HepG2 (cell line): ENCODE data around the gene CGB3. TPM values are rescaled to one million over a fixed set of nuclear protein-coding genes. Genes with fewer than 3 reads are reported as not detected.
A peak's percentile ranks its signal among the peaks of the same experiment; 100 is the strongest.

Experiments used
- CBX1 ChIP-seq: IDR thresholded peaks from one replicate; pipeline ENCODE4 v1.6.1; 2016; ENCODE audit warnings: antibody characterized with exemption, low read depth
- EED ChIP-seq: sonication (generic); formaldehyde crosslinking; IDR thresholded peaks from 2 replicates; pipeline ENCODE4 v1.5.0; 2020; ENCODE audit warnings: mild to moderate bottlenecking, missing genetic modification reagents
- FOXK2 ChIP-seq: fragments of 450-650 bp; IDR thresholded peaks from 2 replicates; pipeline ENCODE4 v1.6.1; 2016
- GFI1 ChIP-seq: sonication (generic); formaldehyde crosslinking; IDR thresholded peaks from 2 replicates; pipeline ENCODE4 v1.5.0; 2020; ENCODE audit warnings: missing genetic modification reagents, mild to moderate bottlenecking, borderline replicate concordance
- HMG20A ChIP-seq: IDR thresholded peaks from 2 replicates; pipeline ENCODE4 v1.6.1; 2016; ENCODE audit warnings: borderline replicate concordance
- HNRNPK ChIP-seq: fragments of 200-400 bp; formaldehyde crosslinking; IDR thresholded peaks from 2 replicates; pipeline ENCODE4 v1.6.1; 2018; ENCODE audit warnings: low read length, low read depth, moderate library complexity, mild to moderate bottlenecking; ENCODE audit not compliant: poor library complexity, severe bottlenecking
- HNRNPUL1 ChIP-seq: fragments of 200-400 bp; formaldehyde crosslinking; IDR thresholded peaks from 2 replicates; pipeline ENCODE4 v1.6.1; 2017; ENCODE audit warnings: low read depth, mild to moderate bottlenecking, low read length, moderate library complexity
- KMT2B ChIP-seq: IDR thresholded peaks from 2 replicates; pipeline ENCODE4 v1.6.1; 2016; ENCODE audit warnings: missing genetic modification reagents, missing compliant biosample characterization
- MED8 ChIP-seq: sonication (generic); formaldehyde crosslinking; IDR thresholded peaks from 2 replicates; pipeline ENCODE4 v1.8.1; 2023; ENCODE audit warnings: mild to moderate bottlenecking, missing genetic modification reagents; ENCODE audit not compliant: insufficient replicate concordance
- MTA1 ChIP-seq: sonication (generic); formaldehyde crosslinking; IDR thresholded peaks from 2 replicates; pipeline ENCODE4 v1.4.0; 2020; ENCODE audit warnings: missing genetic modification reagents, mild to moderate bottlenecking, borderline replicate concordance
- ONECUT2 ChIP-seq: sonication (generic); formaldehyde crosslinking; IDR thresholded peaks from 2 replicates; pipeline ENCODE4 v1.4.0; 2020; ENCODE audit warnings: missing genetic modification reagents
- POGK ChIP-seq: sonication (generic); formaldehyde crosslinking; conservative IDR thresholded peaks from 2 replicates; pipeline ENCODE4 v1.8.0; 2022; ENCODE audit warnings: mild to moderate bottlenecking, moderate library complexity, missing genetic modification reagents
- RAD51 ChIP-seq: fragments of 450-650 bp; IDR thresholded peaks from 2 replicates; pipeline ENCODE4 v1.6.1; 2016; ENCODE audit warnings: borderline replicate concordance
- RNF219 ChIP-seq: sonication (generic); formaldehyde crosslinking; IDR thresholded peaks from 2 replicates; pipeline ENCODE4 v1.5.0; 2020; ENCODE audit warnings: mild to moderate bottlenecking, missing genetic modification reagents
- SMAD1 ChIP-seq: sonication (generic); formaldehyde crosslinking; IDR thresholded peaks from 2 replicates; pipeline ENCODE4 v1.4.0; 2020; ENCODE audit warnings: missing genetic modification reagents, low read depth, mild to moderate bottlenecking, borderline replicate concordance
- ZNF136 ChIP-seq: sonication (generic); formaldehyde crosslinking; IDR thresholded peaks from 2 replicates; pipeline ENCODE4 v1.8.1; 2022; ENCODE audit warnings: low read depth, mild to moderate bottlenecking, moderate library complexity, missing genetic modification reagents
- ZNF251 ChIP-seq: sonication (generic); formaldehyde crosslinking; IDR thresholded peaks from 2 replicates; pipeline ENCODE4 v1.9.0; 2021; ENCODE audit warnings: mild to moderate bottlenecking, missing genetic modification reagents
- ZNF367 ChIP-seq: sonication (generic); formaldehyde crosslinking; IDR thresholded peaks from 2 replicates; pipeline ENCODE4 v1.4.0; 2020; ENCODE audit warnings: missing genetic modification reagents, borderline replicate concordance
- ZNF747 ChIP-seq: sonication (generic); formaldehyde crosslinking; IDR thresholded peaks from 2 replicates; pipeline ENCODE4 v1.8.1; 2023; ENCODE audit warnings: missing genetic modification reagents, mild to moderate bottlenecking, borderline replicate concordance
- ZNF816 ChIP-seq: sonication (generic); formaldehyde crosslinking; IDR thresholded peaks from 2 replicates; pipeline ENCODE4 v1.8.0; 2022; ENCODE audit warnings: missing genetic modification reagents, mild to moderate bottlenecking, borderline replicate concordance
- ZSCAN31 ChIP-seq: sonication (generic); formaldehyde crosslinking; IDR thresholded peaks from 2 replicates; pipeline ENCODE4 v1.5.0; 2020; ENCODE audit warnings: low read depth, mild to moderate bottlenecking, missing genetic modification reagents
- polyA plus RNA-seq, 8 experiments: library from polyadenylated mRNA; depleted of rRNA in 3 of 8; stranded (reverse) in 7 of 8; unstranded in 1 of 8; fragments of >200 nt; fragmentation: Illumina TruSeq in 4 of 8; extraction: Trizol in 4 of 8; gene quantifications; 2 replicates each; pipeline versions ENCODE4 v1.2.1 to v1.2.3, GENCODE V29; 2011 to 2016; ENCODE audit warnings: low read depth in 4 of 8, missing spikeins in 1 of 8, mixed read lengths in 1 of 8; ENCODE audit not compliant: insufficient read depth in 1 of 8
- total RNA-seq, 5 experiments: library from RNA; depleted of rRNA; stranded (reverse); fragments of >200 nt; fragmentation: Illumina TruSeq; extraction: Trizol; gene quantifications; 2 replicates each; pipeline ENCODE4 v1.2.3, GENCODE V29; 2016; ENCODE audit warnings: low read depth in 1 of 5
- TF ChIP-seq, protein P1 (sequence below): sonication (generic); formaldehyde crosslinking; IDR thresholded peaks from 2 replicates; pipeline ENCODE4 v1.4.0; 2020; ENCODE audit warnings: mild to moderate bottlenecking, missing genetic modification reagents
- TF ChIP-seq, protein P2 (sequence below): sonication (generic); formaldehyde crosslinking; IDR thresholded peaks from 2 replicates; pipeline ENCODE4 v1.4.0; 2020; ENCODE audit warnings: mild to moderate bottlenecking, missing genetic modification reagents

CGB3 gene
- total and polyA plus RNA-seq, 2 of the 13 experiments (the other 11 are each of a cell fraction or from before 2014, with no cell fraction given), result not detected

- TF ChIP-seq ZNF251 (CRISPR knock-in tag) (no peak), GFI1 (CRISPR knock-in tag) (peak; percentile 59; the same call in 1 of the 2 replicates), RAD51 (no peak), ZNF816 (CRISPR knock-in tag) (no peak), KMT2B (no peak), ZSCAN31 (CRISPR knock-in tag) (peak; percentile 27; the same call in 1 of the 2 replicates), EED (CRISPR knock-in tag) (0 out of 2 replicates have a peak, but pooled peaks have one; percentile 26), CBX1 (no peak), MED8 (CRISPR knock-in tag) (peak; percentile 18), SMAD1 (CRISPR knock-in tag) (peak; percentile 47; the same call in 1 of the 2 replicates), HMG20A (CRISPR knock-in tag) (no peak), ZNF747 (CRISPR knock-in tag) (peak; percentile 35; the same call in 1 of the 2 replicates), HNRNPUL1 (no peak), FOXK2 (no peak), HNRNPK (no peak), ONECUT2 (no peak), ZNF367 (CRISPR knock-in tag) (no peak), POGK (no peak), RNF219 (no peak), MTA1 (CRISPR knock-in tag) (no peak), ZNF136 (no peak)
- TF ChIP-seq, protein P1, sequence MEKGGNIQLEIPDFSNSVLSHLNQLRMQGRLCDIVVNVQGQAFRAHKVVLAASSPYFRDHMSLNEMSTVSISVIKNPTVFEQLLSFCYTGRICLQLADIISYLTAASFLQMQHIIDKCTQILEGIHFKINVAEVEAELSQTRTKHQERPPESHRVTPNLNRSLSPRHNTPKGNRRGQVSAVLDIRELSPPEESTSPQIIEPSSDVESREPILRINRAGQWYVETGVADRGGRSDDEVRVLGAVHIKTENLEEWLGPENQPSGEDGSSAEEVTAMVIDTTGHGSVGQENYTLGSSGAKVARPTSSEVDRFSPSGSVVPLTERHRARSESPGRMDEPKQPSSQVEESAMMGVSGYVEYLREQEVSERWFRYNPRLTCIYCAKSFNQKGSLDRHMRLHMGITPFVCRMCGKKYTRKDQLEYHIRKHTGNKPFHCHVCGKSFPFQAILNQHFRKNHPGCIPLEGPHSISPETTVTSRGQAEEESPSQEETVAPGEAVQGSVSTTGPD (CRISPR knock-in tag), result no peak
- TF ChIP-seq, protein P2, sequence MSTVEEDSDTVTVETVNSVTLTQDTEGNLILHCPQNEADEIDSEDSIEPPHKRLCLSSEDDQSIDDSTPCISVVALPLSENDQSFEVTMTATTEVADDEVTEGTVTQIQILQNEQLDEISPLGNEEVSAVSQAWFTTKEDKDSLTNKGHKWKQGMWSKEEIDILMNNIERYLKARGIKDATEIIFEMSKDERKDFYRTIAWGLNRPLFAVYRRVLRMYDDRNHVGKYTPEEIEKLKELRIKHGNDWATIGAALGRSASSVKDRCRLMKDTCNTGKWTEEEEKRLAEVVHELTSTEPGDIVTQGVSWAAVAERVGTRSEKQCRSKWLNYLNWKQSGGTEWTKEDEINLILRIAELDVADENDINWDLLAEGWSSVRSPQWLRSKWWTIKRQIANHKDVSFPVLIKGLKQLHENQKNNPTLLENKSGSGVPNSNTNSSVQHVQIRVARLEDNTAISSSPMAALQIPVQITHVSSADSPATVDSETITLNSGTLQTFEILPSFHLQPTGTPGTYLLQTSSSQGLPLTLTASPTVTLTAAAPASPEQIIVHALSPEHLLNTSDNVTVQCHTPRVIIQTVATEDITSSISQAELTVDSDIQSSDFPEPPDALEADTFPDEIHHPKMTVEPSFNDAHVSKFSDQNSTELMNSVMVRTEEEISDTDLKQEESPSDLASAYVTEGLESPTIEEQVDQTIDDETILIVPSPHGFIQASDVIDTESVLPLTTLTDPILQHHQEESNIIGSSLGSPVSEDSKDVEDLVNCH (CRISPR knock-in tag), result no peak
These were observed 31.5 kb downstream of the CGB3 start (continued) for GRCh38 chr19:48992581-48993174.
